ENCODE data around the gene AIFM1. TPM values are rescaled to one million over a fixed set of nuclear protein-coding genes. Genes with fewer than 3 reads are reported as not detected.

The AIFM1 gene
- polyA plus RNA-seq, 5 donors = 26.3 to 30.8 (median 27.2) TPM

GRCh38 chrX:130171446-130172126, 5.9 kb upstream of the AIFM1 start, which contains the start of gene RAB33A:
Gene RAB33A, plus strand, starts transcription at chrX:130171962. Its CDS starts 101 bp downstream, at chrX:130172063.
- no peak for DNase-seq

DNA sequence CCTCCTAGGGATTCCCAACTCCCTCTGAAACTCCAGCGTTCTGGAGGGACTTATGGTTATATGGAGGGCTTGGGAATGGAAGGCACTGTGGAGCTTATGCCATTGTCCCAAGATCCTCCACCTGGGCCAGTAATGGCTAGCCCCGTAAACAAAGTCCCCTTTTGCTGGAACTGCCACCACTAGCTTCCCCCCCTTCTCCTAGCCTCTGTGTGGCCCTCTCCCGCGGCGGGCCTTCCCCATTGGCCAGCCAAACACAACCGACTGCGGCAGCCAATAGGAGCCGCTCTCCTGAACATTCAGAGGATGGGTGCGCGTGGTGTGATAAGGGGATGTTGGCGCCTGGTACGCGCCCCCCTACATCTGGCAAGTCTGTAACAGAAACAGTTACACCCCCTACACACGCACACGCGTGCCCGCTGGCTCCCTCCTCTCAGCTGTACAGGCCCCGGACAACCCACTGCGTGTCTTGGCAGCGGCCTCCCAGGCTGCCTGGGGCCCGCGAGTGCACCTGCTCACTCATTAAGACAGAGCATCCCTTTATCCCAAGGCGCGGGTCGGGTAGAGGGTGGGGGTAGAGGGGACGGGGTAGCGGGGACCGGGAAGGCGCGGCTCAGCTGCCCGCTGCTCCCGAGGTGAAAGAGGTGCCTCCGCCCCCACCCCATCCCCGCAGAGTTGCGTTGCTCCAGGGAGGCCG, 5.3 kb upstream of the AIFM1 start:
- no peak for DNase-seq

GRCh38 chrX:130167040-130167439, 1.4 kb upstream of the AIFM1 start:
- DNase-seq = no peak

DNA sequence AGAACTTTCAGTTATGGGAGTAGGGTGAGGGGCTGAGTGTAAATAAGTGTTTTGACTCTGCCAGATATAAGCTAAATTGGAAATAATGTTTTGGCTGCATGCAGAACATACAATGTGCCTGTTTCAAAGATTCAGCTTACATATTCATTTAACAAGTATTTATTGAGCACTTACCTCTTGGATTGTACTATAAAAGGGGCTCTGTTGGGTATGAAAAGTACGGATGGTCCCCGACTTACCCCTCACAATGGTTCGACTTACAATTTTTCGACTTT, 799 bp upstream of the AIFM1 start:
- DNase-seq = no peak

GRCh38 chrX:130165181-130165702, 399 bp downstream of the AIFM1 start:
- DNase-seq = no peak

DNA sequence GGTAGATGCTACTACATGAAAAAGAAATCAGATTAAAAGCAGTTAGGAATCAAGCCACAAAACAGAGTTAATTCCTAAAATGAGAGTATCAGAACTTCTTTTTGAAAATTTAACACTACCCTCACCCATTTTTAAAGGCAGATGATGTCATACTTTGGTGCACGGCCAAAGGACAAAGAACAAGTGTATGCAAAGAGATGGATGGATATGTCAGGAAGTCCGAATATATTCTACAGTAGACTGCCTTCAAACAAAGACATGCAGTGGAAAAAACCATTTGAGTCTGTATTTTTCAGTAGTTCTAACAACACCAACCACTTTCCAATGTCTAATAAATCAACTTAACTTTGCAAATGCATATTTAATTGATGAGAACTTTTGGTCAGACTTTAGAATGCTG, 2.2 kb downstream of the AIFM1 start:
- DNase-seq = no peak

GRCh38 chrX:130162094-130162735, 3.4 kb downstream of the AIFM1 start:
- no peak for DNase-seq

DNA sequence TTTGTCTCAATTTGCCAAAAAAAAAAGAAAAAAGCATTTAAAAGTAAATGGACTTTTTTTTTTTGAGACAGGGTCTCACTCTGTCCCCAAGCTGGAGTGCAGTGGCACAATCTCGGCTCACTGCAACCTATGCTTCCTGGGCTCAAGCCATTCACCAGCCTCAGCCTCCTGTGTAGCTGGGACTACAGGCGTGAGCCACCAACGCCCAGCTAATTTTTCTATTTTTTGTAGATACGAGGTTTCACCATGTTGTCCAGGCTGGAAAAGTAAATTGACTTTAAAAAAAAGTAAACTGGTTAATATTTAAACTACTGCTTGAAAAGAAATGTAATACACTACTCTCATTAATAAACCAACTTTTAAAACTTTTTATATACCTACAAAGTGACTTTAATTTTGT, 5.9 kb downstream of the AIFM1 start:
- DNase-seq = no peak

GRCh38 chrX:130158311-130158710, 7.3 kb downstream of the AIFM1 start:
- no peak for DNase-seq

- DNase-seq = no peak
Observed at GRCh38 chrX:130155564-130155963, 10.1 kb downstream of the AIFM1 start.

- no peak for DNase-seq
Observed at GRCh38 chrX:130147631-130148030, 18.0 kb downstream of the AIFM1 start.

- DNase-seq = no peak
Observed at GRCh38 chrX:130145123-130145522, 20.5 kb downstream of the AIFM1 start.

- no peak for DNase-seq
Observed at GRCh38 chrX:130144509-130144908, 21.1 kb downstream of the AIFM1 start.

DNA sequence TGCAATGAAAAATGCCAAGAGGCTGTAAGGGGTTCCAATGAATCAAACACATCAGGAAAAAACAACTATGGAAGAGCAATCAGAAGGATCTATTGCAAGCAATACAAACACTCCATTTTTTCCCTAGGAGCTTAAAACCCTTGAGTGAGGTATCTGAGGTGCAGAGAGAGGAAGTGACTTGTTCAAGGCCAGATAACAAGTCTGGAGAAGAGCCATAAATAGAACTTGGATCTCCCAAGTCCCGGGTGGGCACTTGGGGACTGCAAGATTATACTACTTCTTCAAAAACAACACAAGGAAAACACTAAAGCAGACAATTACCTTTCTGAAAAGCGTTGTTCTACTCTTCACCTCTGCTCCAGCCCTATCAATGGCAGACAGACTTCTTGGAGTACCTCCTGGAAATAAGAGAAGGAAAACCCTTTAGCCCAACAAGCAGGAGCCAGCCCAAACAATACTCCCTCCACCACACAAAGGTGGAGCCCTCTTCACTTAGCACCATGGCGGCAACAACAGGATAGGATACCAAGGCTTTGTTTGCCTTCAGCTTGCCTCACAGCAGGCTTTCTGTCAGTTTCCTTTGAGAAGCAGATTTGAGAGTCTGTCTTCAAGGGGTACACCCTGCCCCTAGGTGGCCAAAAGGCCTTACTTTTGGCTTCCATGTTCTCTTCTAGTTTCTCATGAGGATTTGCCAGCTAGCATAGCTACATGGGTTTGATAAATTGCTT, 26.0 kb downstream of the AIFM1 start:
- no peak for DNase-seq

DNA sequence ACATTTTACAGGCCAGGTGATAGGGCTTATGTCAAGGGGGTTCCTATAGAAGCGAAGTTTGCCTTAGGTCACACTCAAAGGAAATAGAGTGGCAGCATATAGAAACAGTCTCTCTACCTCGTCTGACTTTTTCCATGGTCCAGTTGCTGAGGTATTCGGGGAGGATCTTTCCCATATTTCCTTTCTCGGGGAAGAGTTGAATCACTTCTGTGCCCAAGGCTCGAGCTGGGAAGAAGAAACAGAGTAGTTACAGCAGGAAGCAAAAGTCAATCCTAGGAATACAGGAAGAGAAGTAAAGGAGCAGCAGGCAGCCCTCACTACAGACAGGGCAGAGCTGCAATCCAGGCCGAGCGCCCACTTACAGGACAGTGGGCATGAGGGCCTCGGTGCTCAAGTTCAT, 28.7 kb downstream of the AIFM1 start:
- DNase-seq = no peak

DNA sequence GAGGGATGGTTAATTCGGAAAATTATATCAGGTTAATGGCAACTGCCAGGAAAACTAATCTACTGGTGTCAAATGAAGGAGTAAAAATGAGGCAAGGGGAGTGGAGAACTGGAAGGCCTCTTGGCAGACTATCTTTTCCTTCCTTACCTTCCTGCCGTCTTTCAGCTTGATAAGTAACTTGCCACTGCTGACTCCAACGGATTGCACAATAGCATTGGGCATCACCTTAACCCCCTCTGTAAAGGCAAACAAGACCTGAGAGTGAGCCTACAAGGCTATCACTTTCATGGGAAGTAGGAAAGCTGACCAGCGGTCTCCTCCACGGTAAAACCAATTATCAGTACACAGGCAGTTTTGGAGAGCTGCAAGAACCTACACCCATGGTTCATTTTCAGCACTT, 29.1 kb downstream of the AIFM1 start:
- no peak for DNase-seq

- DNase-seq = no peak
Observed at GRCh38 chrX:130130990-130131389, 34.7 kb downstream of the AIFM1 start.

DNA sequence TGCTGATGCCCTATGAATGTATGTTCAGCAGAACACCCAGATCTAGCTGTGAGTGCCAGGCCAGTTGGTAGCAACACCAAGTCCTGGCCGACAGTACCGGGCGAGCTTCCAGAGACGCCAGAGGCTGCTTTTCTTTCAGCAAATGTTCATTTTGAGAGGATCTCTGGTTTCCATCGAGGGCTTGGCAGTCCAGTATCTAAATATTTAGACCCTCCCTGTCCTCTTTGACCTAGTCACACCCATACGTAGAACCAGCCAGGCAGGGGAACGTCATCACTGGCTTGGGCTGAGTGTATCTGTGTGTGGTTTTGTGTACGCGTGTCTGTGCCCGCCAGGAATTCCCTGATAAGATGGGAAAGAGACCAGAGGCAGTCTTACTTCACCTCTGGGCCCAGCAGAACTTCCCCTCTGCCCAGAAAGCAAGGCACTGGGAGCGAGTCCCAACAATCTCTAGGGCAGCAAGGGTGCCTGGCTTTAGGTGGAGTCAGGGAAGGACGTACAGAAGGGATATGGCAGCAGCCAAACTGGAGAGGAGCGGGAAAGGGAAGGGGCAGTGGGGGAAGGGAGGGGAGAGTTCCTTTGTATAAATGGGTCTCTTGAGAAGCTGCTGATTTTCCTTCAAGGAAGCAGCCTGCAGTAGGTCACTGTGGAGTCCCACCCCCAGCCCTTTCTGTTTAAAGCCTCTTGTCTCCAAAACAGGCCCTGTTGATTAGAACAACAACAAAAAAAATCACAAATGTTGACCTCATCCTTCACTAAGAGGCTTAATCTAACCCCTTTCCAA, 40.4 kb downstream of the AIFM1 start:
- no peak for DNase-seq

DNA sequence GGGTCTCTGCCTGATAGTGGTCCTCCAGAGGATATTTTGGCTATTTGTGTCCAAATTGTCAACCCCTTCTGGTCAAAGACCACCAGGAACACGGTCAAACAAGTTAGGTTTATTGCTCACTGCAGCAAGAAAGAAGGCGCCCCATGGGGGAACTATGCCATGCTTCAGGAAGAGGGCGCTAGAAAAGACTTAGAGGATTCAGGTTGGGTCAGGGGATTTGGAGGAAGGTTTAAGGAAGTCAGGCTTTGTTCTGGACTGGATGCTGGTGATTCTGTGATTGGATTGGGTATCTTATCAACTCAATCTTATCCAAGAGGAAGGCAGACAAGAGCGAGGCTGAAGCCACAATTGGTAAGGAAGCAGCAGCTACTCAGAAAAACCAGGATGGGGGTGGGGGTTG, 41.1 kb downstream of the AIFM1 start:
- no peak for DNase-seq

- no peak for DNase-seq
Observed at GRCh38 chrX:130121505-130121800, 44.2 kb downstream of the AIFM1 start.

GRCh38 chrX:130120746-130121504, 44.7 kb downstream of the AIFM1 start:
- peak; percentile 62 to 64 for DNase-seq
